GM12875 (cell line): ENCODE measurements around the gene NEURL3.

ENCODE experiments used
- H3K4me3 ChIP-seq: one replicate; pipeline ENCODE4 v1.5.1; 2011; ENCODE audit warnings: low read depth, low read length, control low read depth
- CTCF ChIP-seq: IDR thresholded peaks from 2 replicates; pipeline ENCODE4 v1.5.1; 2011; ENCODE audit warnings: low read depth, mild to moderate bottlenecking, control low read depth, inconsistent platforms, low read length, moderate library complexity, borderline replicate concordance; ENCODE audit not compliant: insufficient read depth

NEURL3 gene

GRCh38 chr2:96520697-96521096 is 15.5 kb upstream of the NEURL3 start:
- TF ChIP-seq CTCF = no peak
- no peak overlapping the region for H3K4me3 ChIP-seq

- TF ChIP-seq CTCF = no peak
- no peak overlapping the region for H3K4me3 ChIP-seq
Measured at GRCh38 chr2:96520231-96520630, 15.1 kb upstream of the NEURL3 start.

GRCh38 chr2:96517079-96517478 is 11.9 kb upstream of the NEURL3 start:
- no peak for TF ChIP-seq CTCF
- no peak overlapping the region for H3K4me3 ChIP-seq

- no peak overlapping the region for H3K4me3 ChIP-seq
- TF ChIP-seq CTCF = no peak
Measured at GRCh38 chr2:96514521-96514920, 9.4 kb upstream of the NEURL3 start.

GRCh38 chr2:96512341-96512740 is 7.2 kb upstream of the NEURL3 start:
- no peak overlapping the region for H3K4me3 ChIP-seq
- TF ChIP-seq CTCF = no peak

GRCh38 chr2:96511851-96512250 is 6.7 kb upstream of the NEURL3 start:
- H3K4me3 ChIP-seq = no peak overlapping the region
- no peak for TF ChIP-seq CTCF

- H3K4me3 ChIP-seq = no peak overlapping the region
- no peak for TF ChIP-seq CTCF
Measured at GRCh38 chr2:96510931-96511595, 5.9 kb upstream of the NEURL3 start.
